Motor neuron (in vitro differentiated cells): ENCODE results near the gene SNX1. TPM values are rescaled to one million over a fixed set of nuclear protein-coding genes. Genes with fewer than 3 reads are reported as not detected.

ENCODE experiments used
- ATAC-seq, 8 experiments: fragments of 200-7000 bp; cut with Tn5 transposase; replicated peaks in 6 of 8; 2 replicates each; pipeline ENCODE4 v1.8.0; 2021; ENCODE audit warnings: mild to moderate bottlenecking in 8 of 8, moderate library complexity in 8 of 8
- H3K27ac ChIP-seq, 2 donors: fragments of 250-450 bp; sonication (Bioruptor Pico); 2 replicates each; pipeline ENCODE4 v1.9.0; 2021; ENCODE audit warnings: antibody characterized with exemption in 2 of 2, mild to moderate bottlenecking in 2 of 2, moderate library complexity in 1 of 2
- H3K4me1 ChIP-seq, 2 donors: fragments of 250-450 bp; sonication (Bioruptor Pico); replicated peaks in 1 of 2; 2 replicates each; pipeline ENCODE4 v1.6.1; 2021; ENCODE audit warnings: antibody characterized with exemption in 2 of 2, mild to moderate bottlenecking in 2 of 2, moderate library complexity in 1 of 2
- H3K4me3 ChIP-seq, 5 donors: fragments of 250-450 bp; sonication (Bioruptor Pico); 2 replicates each; pipeline ENCODE4 v1.9.0; 2021; ENCODE audit warnings: antibody characterized with exemption in 5 of 5, mild to moderate bottlenecking in 5 of 5, moderate library complexity in 4 of 5
- WGBS, 10 experiments: fragments of 450-650 bp; shearing (Covaris generic); methylation state at CpG; one replicate each; pipeline ENCODE4 v1.0.0; 2022; 5-methylcytosine and 5-hydroxymethylcytosine counted together
- in situ Hi-C, 9 experiments: fragments of 400-800 bp; cut with MboI; loops; one replicate each; pipeline ENCODE4 v1.15.0; 2021; ENCODE audit warnings: low sequenced_read_pairs in 9 of 9, low pct_unique_long_range_greater_than_20kb in 2 of 9; ENCODE audit not compliant: unreplicated experiment in 9 of 9
- total RNA-seq, 8 experiments: library from RNA; unstranded; fragments of 300-600 nt; gene quantifications; 2 replicates each; pipeline versions ENCODE4 v1.2.3 to v1.2.4, GENCODE V29; 2022

The SNX1 gene
- total RNA-seq, 8 experiments from 2014 or later: 18.4 to 106 (median 41.6) TPM

DNA sequence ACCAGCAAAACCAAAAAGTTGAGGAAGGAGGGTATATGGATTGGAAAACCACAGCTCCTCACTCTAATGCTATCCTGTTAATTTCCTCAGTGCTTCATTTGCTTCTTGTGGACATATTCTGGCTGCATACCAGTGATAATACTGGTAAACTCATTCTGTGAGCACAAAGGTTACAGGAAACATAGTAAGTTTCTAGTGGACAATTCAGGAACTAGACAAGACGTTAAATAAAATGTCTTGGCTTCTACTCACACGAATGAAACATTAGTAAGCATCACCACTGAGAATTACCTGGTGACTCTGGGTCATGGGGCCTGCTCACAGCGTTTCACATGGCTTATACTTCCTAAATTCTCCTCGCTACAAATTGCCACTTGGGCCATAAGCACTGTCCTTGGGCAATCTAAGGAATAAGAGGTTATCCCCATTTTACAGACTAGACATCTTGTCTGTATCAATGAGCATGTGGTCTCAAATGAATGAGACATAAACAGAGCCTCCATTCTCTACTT lies 87.1 kb downstream of the SNX1 start:
- H3K4me3 ChIP-seq: no peak overlapping the region
- whole genome bisulfite sequencing, 10 experiments: 60 to 100% (median 100%) methylated on average over 1 to 4 of the region's 4 CpGs; no CpG with 5 or more reads in 2 of the 10 experiments
- H3K4me1 ChIP-seq: peaks cover 8 to 9% of the 10 kb centered on the region in 2 donors
- no peak overlapping the region for H3K27ac ChIP-seq
- ATAC-seq: no peak
- in situ Hi-C loops: no loop called here

DNA sequence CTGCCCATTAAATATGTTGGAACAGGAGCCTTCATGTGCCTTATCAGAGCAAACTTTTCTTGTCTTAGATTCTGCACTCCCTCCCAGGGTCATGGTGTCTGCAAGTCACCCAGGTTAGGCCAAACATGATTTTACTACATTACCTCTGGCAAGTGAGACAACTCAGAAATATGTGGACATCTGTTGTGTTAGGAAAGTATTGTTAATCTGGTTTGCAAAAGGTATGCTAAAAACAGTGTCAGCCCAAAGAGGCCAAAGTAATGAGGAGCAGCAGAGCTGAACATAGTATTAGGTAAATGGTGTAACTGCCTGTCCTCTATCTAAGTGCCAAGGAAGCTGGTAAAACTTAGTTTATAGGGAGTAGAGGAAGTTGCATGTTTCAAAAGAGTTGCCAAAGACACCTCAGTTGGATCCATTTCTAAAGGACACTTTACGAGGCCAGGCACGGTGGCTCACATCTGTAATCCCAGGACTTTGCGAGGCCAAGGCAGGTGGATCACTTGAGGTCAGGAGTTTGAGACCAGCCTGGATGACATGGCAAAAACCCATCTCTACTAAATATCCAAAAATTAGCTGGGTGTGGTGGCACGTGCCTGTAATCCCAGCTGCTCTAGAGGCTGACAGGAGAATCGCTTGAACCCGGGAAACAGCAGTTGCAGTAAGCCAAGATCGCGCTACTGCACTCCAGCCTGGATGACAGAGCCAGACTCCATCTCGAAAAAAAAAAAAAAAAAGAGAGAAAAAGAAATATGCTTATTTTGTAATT lies 89.5 kb downstream of the SNX1 start:
- Histone ChIP-seq H3K27ac (no peak overlapping the region), H3K4me1 (peaks cover 1 to 2% of the 10 kb centered on the region in 2 donors), H3K4me3 (no peak overlapping the region)
- in situ Hi-C loops: no loop called here
- 80 to 100% (median 93%) methylated on average over 1 to 8 of the region's 9 CpGs; no CpG with 5 or more reads in 1 of the 10 experiments for WGBS, 10 experiments
- peak in 1 of 8 experiments; percentile 84 for ATAC-seq

DNA sequence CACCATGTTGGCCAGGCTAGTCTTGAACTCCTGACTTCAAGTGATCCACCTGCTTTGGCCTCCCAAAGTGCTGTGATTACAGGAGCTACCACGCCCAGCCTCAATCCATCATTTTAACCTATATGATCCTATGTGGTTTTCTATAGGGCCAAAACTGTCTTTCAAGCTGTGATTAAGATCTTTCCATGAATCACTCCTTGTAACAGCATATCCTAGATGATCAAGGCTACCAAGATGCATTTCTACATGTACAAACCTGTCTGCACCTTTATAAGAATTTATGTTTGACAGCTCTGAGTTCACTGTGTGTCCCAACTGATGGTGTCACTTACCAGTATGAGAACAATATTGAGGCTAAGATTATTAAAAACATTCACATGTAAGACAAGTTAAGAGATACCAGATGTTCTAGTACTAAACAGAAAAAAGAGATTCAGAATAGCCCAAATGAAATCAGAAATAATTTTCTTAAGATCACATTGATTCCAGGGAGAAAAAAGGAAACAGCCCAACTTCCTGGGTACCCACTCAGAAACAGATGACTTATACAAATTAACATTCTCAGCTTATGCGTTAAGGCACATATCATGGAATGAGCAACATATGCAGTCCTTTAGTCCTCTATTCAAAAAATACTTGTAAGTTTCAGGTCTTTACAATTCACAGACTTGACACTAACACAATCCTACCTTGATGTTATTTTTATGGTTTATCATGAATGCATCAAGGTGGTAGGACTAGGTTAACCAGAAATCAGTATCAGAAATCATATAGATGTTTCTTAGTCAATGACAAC lies 91.8 kb downstream of the SNX1 start:
- H3K27ac ChIP-seq: no peak overlapping the region
- ATAC-seq: no peak
- in situ Hi-C loops: no loop called here
- H3K4me1 ChIP-seq: no peaks in the 10 kb centered on the region
- WGBS, 10 experiments: 13 to 100% (median 83%) methylated on average over 1 to 2 of the region's 2 CpGs; no CpG with 5 or more reads in 1 of the 10 experiments
- H3K4me3 ChIP-seq: no peak overlapping the region

Other genes starting within 250 kb of the SNX1 start
- gene DAPK2, start 49.5 kb upstream of the SNX1 start, total RNA-seq: 10 to 100 TPM in 1 of 8 experiments, 1 to 10 TPM in 4, under 1 TPM in 3; 0.22 to 20.8 (median 1.5) TPM
- 100 to 1,000 TPM in 2 of 8 experiments, 10 to 100 TPM in 6; 42.0 to 106 (median 74.5) TPM for gene CIAO2A, start 2.1 kb upstream of the SNX1 start, total RNA-seq
- 1 to 10 TPM; 1.7 to 6.0 (median 3.4) TPM for gene SNX22, start 55.7 kb downstream of the SNX1 start, total RNA-seq
- gene PPIB, start 67.0 kb downstream of the SNX1 start, total RNA-seq: 1,000 to 10,000 TPM in 1 of 8 experiments, 100 to 1,000 TPM in 7; 281 to 1,089 (median 441) TPM